LNCaP clone FGC (cell line): Measurements from ENCODE around the gene SKIDA1.

Experiments used
- DNase-seq: peaks from one replicate; pipeline ENCODE4 v3.0.0-alpha.2; 2011; ENCODE audit warnings: low read depth
- H3K4me3 ChIP-seq: 2 replicates; pipeline ENCODE4 v1.5.1; 2011; ENCODE audit warnings: mild to moderate bottlenecking, low read depth, low read length, control low read depth
- TF ChIP-seq, protein P1 (sequence below): IDR thresholded peaks from 2 replicates; pipeline ENCODE4 v1.5.1; 2012; ENCODE audit warnings: mild to moderate bottlenecking; ENCODE audit not compliant: control insufficient read depth, insufficient read depth; ENCODE audit errors: extremely low read depth

The SKIDA1 gene

DNA sequence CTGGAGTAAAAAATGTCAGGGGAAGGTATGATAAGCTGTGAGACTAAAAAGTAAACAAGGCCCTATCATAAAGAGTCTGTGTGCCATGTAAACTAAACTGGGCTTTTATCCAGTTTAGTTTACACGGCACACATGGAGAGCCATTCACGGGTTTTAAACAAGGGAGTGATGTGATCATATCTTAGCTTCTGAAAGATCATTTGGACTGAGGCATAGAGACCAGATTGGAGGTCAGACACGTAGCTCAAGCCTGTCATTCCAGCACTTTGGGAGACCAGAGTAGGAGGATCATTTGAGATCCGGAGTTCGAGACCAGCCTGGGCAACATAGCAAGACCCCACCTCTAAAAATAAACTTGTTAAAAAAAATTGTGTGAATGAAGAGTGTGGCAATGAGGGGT lies 50.1 kb downstream of the SKIDA1 start:
- H3K4me3 ChIP-seq = no peak overlapping the region
- TF ChIP-seq, protein P1, sequence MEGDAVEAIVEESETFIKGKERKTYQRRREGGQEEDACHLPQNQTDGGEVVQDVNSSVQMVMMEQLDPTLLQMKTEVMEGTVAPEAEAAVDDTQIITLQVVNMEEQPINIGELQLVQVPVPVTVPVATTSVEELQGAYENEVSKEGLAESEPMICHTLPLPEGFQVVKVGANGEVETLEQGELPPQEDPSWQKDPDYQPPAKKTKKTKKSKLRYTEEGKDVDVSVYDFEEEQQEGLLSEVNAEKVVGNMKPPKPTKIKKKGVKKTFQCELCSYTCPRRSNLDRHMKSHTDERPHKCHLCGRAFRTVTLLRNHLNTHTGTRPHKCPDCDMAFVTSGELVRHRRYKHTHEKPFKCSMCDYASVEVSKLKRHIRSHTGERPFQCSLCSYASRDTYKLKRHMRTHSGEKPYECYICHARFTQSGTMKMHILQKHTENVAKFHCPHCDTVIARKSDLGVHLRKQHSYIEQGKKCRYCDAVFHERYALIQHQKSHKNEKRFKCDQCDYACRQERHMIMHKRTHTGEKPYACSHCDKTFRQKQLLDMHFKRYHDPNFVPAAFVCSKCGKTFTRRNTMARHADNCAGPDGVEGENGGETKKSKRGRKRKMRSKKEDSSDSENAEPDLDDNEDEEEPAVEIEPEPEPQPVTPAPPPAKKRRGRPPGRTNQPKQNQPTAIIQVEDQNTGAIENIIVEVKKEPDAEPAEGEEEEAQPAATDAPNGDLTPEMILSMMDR = no peak
- peak; percentile 27 for DNase-seq

DNA sequence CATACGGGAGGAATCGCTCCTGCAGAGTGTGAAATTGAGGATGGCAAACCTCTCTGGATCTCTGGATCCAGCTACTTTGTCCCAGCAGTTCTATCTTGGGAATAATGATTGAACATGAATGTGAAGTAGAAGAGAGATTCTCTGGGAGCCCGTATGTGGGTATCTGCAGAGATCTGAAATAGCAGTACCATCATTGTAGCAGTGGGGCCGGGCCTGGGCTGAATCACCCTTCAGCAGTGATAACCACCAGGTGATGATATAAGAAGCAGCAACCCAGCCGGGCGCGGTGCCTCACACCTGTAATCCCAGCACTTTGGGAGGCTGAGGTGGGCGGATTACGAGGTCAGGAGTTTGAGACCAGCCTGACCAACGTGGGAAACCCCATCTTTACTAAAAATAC lies 51.9 kb downstream of the SKIDA1 start:
- TF ChIP-seq, protein P1 = no peak
- H3K4me3 ChIP-seq = no peak overlapping the region
- DNase-seq = no peak

DNA sequence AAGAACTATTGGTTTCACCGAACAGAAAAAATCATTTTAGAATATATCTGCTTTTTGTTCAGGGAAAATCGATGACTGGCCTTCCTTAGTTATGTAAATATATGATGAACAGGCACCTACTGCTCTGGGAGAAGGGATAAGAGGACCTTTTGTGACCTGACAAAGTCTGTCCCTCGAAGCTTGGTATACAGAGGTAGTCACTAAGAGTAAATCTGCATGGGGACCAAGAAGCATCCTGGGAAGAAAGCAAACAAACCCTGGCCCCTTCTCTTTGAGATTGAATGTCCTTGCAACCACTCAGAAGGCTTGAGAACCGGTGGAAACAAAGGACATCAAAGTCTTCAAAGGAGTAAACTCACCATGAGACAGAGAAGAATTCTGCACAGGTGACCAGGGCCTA lies 52.3 kb downstream of the SKIDA1 start:
- no peak overlapping the region for H3K4me3 ChIP-seq
- DNase-seq = no peak
- TF ChIP-seq, protein P1 = no peak

DNA sequence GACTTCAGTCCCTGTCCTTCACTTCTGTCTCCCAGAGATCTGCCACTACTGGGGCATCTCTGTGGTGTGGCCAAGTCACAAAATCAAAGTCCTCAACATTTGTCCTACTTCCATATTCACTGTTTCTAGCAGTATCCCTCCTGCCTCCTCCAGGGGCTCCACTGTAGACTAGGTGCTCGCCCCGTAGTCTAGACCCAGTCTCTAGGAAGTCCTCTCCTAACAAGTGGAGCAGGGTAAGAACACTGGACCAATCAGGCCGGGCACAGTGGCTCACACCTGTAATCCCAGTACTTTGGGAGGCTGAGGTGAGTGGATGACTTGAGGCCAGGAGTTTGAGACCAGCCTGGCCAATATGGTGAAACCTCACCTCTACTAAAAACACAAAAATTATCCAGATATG lies 57.4 kb downstream of the SKIDA1 start:
- no peak overlapping the region for H3K4me3 ChIP-seq
- no peak for DNase-seq
- TF ChIP-seq, protein P1 = no peak

DNA sequence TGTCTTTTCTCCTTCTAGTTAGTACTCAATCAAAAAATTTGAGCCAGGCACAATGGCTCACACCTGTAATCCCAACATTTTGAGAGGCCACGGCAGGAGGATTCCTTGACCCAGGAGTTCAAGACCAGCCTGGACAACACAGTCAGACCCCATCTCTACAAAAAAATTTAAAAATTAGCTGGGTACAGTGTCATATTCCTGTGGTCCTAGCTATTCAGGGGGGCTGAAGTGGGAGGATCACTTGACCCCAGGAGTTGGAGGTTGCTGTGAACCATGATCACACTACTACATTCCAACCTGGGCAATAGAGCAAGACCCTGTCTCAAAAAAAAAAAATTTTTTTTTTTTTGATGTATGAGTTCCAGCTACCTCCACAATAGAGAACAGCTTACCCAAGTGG lies 57.8 kb downstream of the SKIDA1 start:
- H3K4me3 ChIP-seq = no peak overlapping the region
- TF ChIP-seq, protein P1 = no peak
- DNase-seq = no peak

DNA sequence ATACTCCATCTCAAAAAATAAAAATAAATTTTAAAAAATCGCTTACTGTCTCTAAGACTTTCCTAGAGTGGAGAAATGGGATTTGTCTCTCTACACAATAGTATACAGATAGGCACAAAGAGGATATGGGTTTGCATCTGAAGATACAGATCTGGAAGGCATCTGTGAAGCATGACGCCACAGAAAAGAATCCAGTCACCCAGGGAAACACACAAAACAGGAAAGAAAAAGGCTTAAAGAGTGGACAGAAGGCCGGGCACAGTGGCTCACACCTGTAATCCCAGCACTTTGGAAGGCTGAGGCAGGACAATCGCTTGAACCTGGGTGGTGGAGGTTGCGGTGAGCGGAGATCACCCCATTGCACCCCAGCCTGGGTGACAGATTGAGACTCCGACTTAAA lies 61.3 kb downstream of the SKIDA1 start:
- no peak for DNase-seq
- TF ChIP-seq, protein P1 = no peak

More for the DNA sequence above, 61.3 kb downstream of the SKIDA1 start:
- no peak overlapping the region for H3K4me3 ChIP-seq
